ENCODE data around the gene RADIL. TPM values are rescaled to one million over a fixed set of nuclear protein-coding genes. Genes with fewer than 3 reads are reported as not detected.
"Not testable (repeated sequence)": the region's sequence is repeated elsewhere in the genome, so short reads cannot be mapped to it uniquely, and the experiment has no call there.

Gene RADIL
- total RNA-seq, 1 experiment from 2014 or later, result 5.0 TPM

- H3K4me1 ChIP-seq (ENCODE audit: insufficient read depth, low read length, poor library complexity, severe bottlenecking), result no peaks in the 10 kb centered on the region
- BruUV-seq (replicated peaks), result no TSS peak
- no peak overlapping the region for H3K4me3 ChIP-seq (ENCODE audit: low read depth, low read length, poor library complexity, severe bottlenecking)
Observed at GRCh38 chr7:4796453-4796852, 87.1 kb downstream of the RADIL start.

GRCh38 chr7:4794591-4795350, 88.7 kb downstream of the RADIL start:
- Histone ChIP-seq H3K36me3 (ENCODE audit: insufficient read depth, low read length, poor library complexity, severe bottlenecking) (no peaks in the 10 kb centered on the region), H3K27ac (ENCODE audit: low read depth, low read length, poor library complexity, severe bottlenecking) (no peak overlapping the region), H3K4me1 (ENCODE audit: insufficient read depth, low read length, poor library complexity, severe bottlenecking) (no peaks in the 10 kb centered on the region), H3K4me3 (ENCODE audit: low read depth, low read length, poor library complexity, severe bottlenecking) (no peak overlapping the region), H3K9me3 (ENCODE audit: low read depth, low read length, poor library complexity, severe bottlenecking) (no peaks in the 10 kb centered on the region), H3K27me3 (replicated peaks; ENCODE audit: insufficient read depth, low read depth, low read length, poor library complexity) (no peaks in the 10 kb centered on the region)
- DNase-seq (ENCODE audit: low spot score), result no peak
- TSS peak; percentile 30 for BruUV-seq (replicated peaks)
- no peak for TF ChIP-seq EZH2 (IDR thresholded peaks at IDR 0.05; ENCODE audit: borderline replicate concordance, low read depth, low read length, poor library complexity, severe bottlenecking)
- no peak for TF ChIP-seq CTCF (conservative IDR thresholded peaks at IDR 0.05; ENCODE audit: low read depth, low read length)
- CTCF ChIA-PET, result no interaction called here
- intact Hi-C loops (cut with micrococcal nuclease; ENCODE audit: unreplicated experiment), result loop anchor here (10.0 kb wide), 1 partner anchor 380 kb away; no protein-coding TSS in a partner anchor
- POLR2A ChIA-PET (ENCODE audit: low non-redundant PET), result no interaction called here

More at GRCh38 chr7:4796453-4796852, 87.1 kb downstream of the RADIL start:
- CTCF ChIA-PET, result no interaction called here
- TF ChIP-seq EZH2 (IDR thresholded peaks at IDR 0.05; ENCODE audit: borderline replicate concordance, low read depth, low read length, poor library complexity, severe bottlenecking) (no peak), CTCF (conservative IDR thresholded peaks at IDR 0.05; ENCODE audit: low read depth, low read length) (no peak)
- H3K27ac ChIP-seq (ENCODE audit: low read depth, low read length, poor library complexity, severe bottlenecking), result no peak overlapping the region
- no peaks in the 10 kb centered on the region for H3K9me3 ChIP-seq (ENCODE audit: low read depth, low read length, poor library complexity, severe bottlenecking)
- no peaks in the 10 kb centered on the region for H3K36me3 ChIP-seq (ENCODE audit: insufficient read depth, low read length, poor library complexity, severe bottlenecking)
- no peaks in the 10 kb centered on the region for H3K27me3 ChIP-seq (replicated peaks; ENCODE audit: insufficient read depth, low read depth, low read length, poor library complexity)
- DNase-seq (ENCODE audit: low spot score), result no peak
- intact Hi-C loops (cut with micrococcal nuclease; ENCODE audit: unreplicated experiment), result loop anchor here (10.0 kb wide), 1 partner anchor 378 kb away; no protein-coding TSS in a partner anchor
- POLR2A ChIA-PET (ENCODE audit: low non-redundant PET), result no interaction called here

- CTCF ChIA-PET; POLR2A ChIA-PET (ENCODE audit: low non-redundant PET); H3K27ac ChIP-seq (ENCODE audit: low read depth, low read length, poor library complexity, severe bottlenecking); H3K36me3 ChIP-seq (ENCODE audit: insufficient read depth, low read length, poor library complexity, severe bottlenecking); H3K4me3 ChIP-seq (ENCODE audit: low read depth, low read length, poor library complexity, severe bottlenecking); H3K4me1 ChIP-seq (ENCODE audit: insufficient read depth, low read length, poor library complexity, severe bottlenecking); H3K9me3 ChIP-seq (ENCODE audit: low read depth, low read length, poor library complexity, severe bottlenecking); DNase-seq (ENCODE audit: low spot score); H3K27me3 ChIP-seq (replicated peaks; ENCODE audit: insufficient read depth, low read depth, low read length, poor library complexity); BruUV-seq (replicated peaks): not testable (repeated sequence)
- intact Hi-C loops (cut with micrococcal nuclease; ENCODE audit: unreplicated experiment), result loop anchor here (10.0 kb wide), 1 partner anchor 381 kb away; no protein-coding TSS in a partner anchor
Observed at GRCh38 chr7:4794171-4794570, 89.3 kb downstream of the RADIL start.

- H3K27ac ChIP-seq (ENCODE audit: low read depth, low read length, poor library complexity, severe bottlenecking); H3K4me1 ChIP-seq (ENCODE audit: insufficient read depth, low read length, poor library complexity, severe bottlenecking); H3K4me3 ChIP-seq (ENCODE audit: low read depth, low read length, poor library complexity, severe bottlenecking); BruUV-seq (replicated peaks); H3K36me3 ChIP-seq (ENCODE audit: insufficient read depth, low read length, poor library complexity, severe bottlenecking); DNase-seq (ENCODE audit: low spot score); H3K27me3 ChIP-seq (replicated peaks; ENCODE audit: insufficient read depth, low read depth, low read length, poor library complexity); H3K9me3 ChIP-seq (ENCODE audit: low read depth, low read length, poor library complexity, severe bottlenecking); POLR2A ChIA-PET (ENCODE audit: low non-redundant PET): not testable (repeated sequence)
- intact Hi-C loops (cut with micrococcal nuclease; ENCODE audit: unreplicated experiment), result loop anchor here (10.0 kb wide), 1 partner anchor 381 kb away; no protein-coding TSS in a partner anchor
- CTCF ChIA-PET, result interaction anchor here (0.6 kb wide), 1 partner anchor 175 kb away, joined by 8 read pairs; no protein-coding TSS in a partner anchor
Observed at GRCh38 chr7:4793385-4793993, 90.0 kb downstream of the RADIL start.
